HG02642 (cell line): ENCODE data around the gene GPX6.
A peak's percentile ranks its signal among the peaks of the same experiment; 100 is the strongest.
"Not testable (repeated sequence)": the region's sequence is repeated elsewhere in the genome, so short reads cannot be mapped to it uniquely, and the experiment has no call there.

Experiments used
- ATAC-seq: cut with Tn5 transposase; IDR thresholded peaks from one replicate; pipeline ENCODE4 v1.9.1; 2021; ENCODE audit warnings: mild to moderate bottlenecking; ENCODE audit not compliant: unreplicated experiment, poor library complexity

The GPX6 gene

DNA sequence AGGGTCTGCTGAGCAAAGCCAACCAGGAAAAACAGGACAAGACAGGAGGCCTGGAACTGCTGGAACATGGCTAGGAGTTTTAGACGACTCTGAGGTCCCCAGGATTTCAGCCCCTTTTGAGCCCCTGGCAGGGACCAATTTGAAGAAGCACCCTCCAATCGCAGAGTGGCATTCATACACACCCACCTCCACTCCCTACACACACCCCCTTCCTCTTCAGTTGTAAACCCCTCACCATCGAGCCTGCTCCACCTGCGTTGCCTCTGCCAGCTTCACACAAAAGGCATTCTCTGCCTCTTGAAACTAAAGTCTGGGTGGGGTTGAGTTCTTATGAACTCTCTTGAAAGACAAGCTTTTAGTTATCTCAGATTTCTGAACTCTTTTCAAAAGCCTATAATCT is at the start of gene GPX6:
Gene GPX6 (minus strand): TSS at position 118 of the 400 bp plus-strand sequence. CDS start 50 bp downstream, at position 68.
- no peak for ATAC-seq

- ATAC-seq = no peak
Observed at GRCh38 chr6:28563430-28564095, 48.0 kb upstream of the GPX6 start.

- no peak for ATAC-seq
Observed at GRCh38 chr6:28558629-28559028, 43.0 kb upstream of the GPX6 start.

DNA sequence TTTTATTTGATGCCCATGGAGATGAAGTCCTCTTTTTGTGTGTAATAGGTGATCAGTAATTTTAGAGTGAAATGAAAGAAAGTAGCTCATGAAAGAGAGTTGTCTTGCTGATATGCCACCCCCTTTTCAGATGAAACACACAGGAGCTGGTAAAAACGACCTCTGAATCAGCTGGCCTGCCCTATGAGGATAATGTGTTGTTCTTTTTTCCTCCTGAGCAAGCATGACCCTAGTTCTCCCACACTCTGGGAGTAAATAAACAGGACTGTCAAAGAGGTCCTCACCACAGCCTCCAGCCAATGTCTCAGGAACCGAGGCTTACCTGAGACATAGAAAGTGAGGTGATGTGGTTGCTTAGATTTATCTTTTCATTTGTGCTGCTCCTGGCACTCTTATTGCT is 39.5 kb upstream of the GPX6 start:
- no peak for ATAC-seq

GRCh38 chr6:28553986-28554881 is 38.6 kb upstream of the GPX6 start:
- ATAC-seq = no peak

DNA sequence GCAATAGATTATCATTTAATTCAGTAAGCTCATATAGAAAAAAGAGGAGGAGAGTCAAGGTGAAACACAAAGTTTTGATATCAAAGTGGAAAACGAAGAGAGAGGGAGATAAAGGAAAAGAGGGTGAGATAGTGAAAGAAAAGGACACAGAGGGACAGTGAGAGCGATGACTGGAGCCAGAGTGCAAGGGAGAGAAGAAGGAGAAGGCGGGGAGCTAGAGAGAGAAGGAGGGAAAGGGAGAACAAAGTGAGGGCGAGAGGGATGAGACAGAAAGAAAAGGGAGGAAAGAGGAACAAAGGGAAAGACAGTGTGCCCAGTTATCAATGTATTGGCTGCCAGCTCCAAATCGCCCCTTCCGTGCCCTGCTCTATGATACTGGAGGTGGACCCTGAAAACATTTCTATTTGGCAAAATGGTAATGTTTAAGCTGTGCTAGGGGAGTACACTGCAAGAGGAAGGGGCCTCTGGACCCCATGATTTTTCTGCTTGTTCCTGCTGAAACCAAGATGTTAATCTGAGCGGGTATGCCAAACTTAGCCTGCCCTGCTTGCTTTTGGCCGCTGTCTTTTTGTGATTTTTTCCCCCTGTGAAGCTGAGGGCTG is 37.9 kb upstream of the GPX6 start:
- no peak for ATAC-seq

GRCh38 chr6:28551891-28552666 is 36.5 kb upstream of the GPX6 start:
- ATAC-seq = no peak

DNA sequence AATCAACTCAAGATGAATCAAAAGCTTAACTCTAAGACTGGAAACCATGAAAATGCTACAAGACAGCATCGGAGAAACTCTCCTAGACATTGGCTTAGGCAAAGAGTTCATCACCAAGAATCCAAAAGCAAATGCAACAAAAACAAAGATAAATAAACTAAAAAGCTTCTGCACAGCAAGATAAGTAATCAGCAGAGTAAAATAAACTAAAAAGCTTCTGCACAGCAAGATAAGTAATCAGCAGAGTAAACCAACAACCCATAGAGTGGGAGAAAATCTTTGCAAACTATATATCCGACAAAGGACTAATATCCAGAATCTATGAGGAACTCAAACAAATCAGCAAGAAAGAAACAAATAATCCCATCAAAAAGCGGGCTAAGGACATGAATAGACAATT is 31.4 kb upstream of the GPX6 start:
- ATAC-seq = not testable (repeated sequence)

GRCh38 chr6:28545955-28546354 is 30.4 kb upstream of the GPX6 start:
- ATAC-seq = no peak

GRCh38 chr6:28543651-28544610 is 28.3 kb upstream of the GPX6 start:
- ATAC-seq = peak; percentile 46

- ATAC-seq = peak; percentile 58
Observed at GRCh38 chr6:28542440-28543296, 27.1 kb upstream of the GPX6 start.

GRCh38 chr6:28541996-28542395 is 26.4 kb upstream of the GPX6 start:
- no peak for ATAC-seq

DNA sequence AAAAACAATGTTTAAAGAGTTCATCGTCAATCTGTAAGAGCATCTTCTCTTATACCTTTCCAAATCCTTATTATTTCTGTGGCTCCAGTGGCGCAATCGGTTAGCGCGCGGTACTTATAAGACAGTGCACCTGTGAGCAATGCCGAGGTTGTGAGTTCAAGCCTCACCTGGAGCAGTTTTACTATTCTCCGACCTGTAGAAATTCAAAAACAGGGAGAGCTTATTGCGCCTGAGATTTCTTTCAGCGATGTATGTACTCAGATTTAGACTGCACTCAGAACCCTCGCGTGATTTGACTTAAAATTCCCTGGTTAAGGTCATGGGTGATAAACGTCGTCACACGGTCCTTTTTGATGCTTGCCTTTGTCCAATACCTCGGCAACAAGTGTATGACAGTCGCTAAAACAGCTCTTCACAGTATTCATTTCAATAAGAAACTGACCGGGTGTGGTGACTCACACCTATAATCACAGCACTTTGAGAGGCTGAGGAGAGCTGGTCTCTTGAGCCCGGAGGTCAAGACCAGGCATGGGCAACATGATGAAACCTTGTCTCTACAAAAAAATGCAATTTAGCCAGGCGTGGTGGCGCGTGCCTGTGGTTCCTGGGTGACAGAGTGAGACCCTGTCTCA is 22.0 kb upstream of the GPX6 start:
- no peak for ATAC-seq

DNA sequence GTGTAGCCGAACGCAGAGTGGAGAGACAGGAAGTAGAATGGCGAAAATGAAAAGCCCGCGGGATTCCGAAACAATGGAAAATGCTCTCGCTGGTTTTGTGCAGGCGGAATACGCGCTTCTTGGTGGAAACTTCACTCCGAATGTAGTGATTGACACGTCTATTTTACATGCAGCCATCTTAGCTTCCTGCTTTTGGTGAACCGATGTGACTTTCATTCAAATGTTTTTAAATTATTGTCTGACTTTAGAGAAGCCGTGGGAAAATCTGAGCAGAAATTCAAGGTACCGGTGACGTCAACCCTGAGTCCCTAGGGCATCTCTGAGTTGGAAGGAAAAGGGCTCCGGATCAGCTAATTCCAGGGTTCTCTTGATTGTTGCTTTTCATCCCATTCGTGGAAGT is 21.5 kb upstream of the GPX6 start:
- ATAC-seq = no peak

GRCh38 chr6:28534875-28535274 is 19.3 kb upstream of the GPX6 start:
- no peak for ATAC-seq

DNA sequence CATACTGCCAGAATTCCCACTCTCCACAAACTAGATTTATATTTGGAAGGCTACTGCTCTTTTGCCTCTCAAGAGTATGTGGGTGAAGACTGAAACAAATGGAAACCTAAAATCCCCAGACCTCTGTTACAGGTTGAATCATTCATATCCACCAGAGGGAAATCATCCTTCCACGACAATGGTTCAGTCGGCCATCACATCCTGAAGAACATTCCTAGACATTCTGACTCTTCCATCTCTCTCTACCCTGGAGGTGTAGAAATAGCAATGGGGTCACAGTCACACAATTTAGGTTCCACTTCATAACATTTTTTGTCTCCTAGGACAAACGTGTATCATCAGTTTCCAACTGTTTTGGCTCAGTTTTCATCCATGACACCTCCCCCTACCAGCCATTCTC is 18.7 kb upstream of the GPX6 start:
- no peak for ATAC-seq

- no peak for ATAC-seq
Observed at GRCh38 chr6:28531479-28532128, 16.0 kb upstream of the GPX6 start.

GRCh38 chr6:28530777-28531176 is 15.2 kb upstream of the GPX6 start:
- ATAC-seq = no peak
